ENCODE measurements around the gene U2AF1. TPM values are rescaled to one million over a fixed set of nuclear protein-coding genes. Genes with fewer than 3 reads are reported as not detected.
"Not testable (repeated sequence)": the region's sequence is repeated elsewhere in the genome, so short reads cannot be mapped to it uniquely, and the experiment has no call there.

Gene U2AF1
- total and polyA plus RNA-seq, 2 donors (not counting 1 experiment from before 2014, with no cell fraction given): 12.7 to 40.1 TPM

- not testable (repeated sequence) for H3K36me3 ChIP-seq (ENCODE audit: control insufficient read depth, insufficient read depth, low read length); H2AFZ ChIP-seq (ENCODE audit: low read length); H3K79me2 ChIP-seq (ENCODE audit: control insufficient read depth, insufficient read depth, low read length); H3K4me2 ChIP-seq (ENCODE audit: extremely low read depth, insufficient read depth, low read length); H3K4me3 ChIP-seq (replicated peaks in 1 of 4; ENCODE audit: control extremely low read depth in 1 of 4, insufficient read depth in 1 of 4, low read depth in 3 of 4, low read length in 4 of 4); H3K27ac ChIP-seq (ENCODE audit: insufficient read depth, low read length); DNase-seq (ENCODE audit: low read depth in 2 of 2); H3K4me1 ChIP-seq (ENCODE audit: control insufficient read depth, extremely low read depth, insufficient read depth, low read length); H4K20me1 ChIP-seq (ENCODE audit: control insufficient read depth, extremely low read depth, insufficient read depth, low read length); H3K9ac ChIP-seq (ENCODE audit: insufficient read depth, low read length); H3K9me3 ChIP-seq (ENCODE audit: control insufficient read depth, insufficient read depth, low read depth, low read length); H3K27me3 ChIP-seq (ENCODE audit: control insufficient read depth, insufficient read depth, low read length)
Observed at GRCh38 chr21:43134520-43134919, 27.1 kb upstream of the U2AF1 start.

GRCh38 chr21:43130094-43130493, 22.7 kb upstream of the U2AF1 start:
- not testable (repeated sequence) for H3K4me2 ChIP-seq (ENCODE audit: extremely low read depth, insufficient read depth, low read length); H3K4me1 ChIP-seq (ENCODE audit: control insufficient read depth, extremely low read depth, insufficient read depth, low read length); H2AFZ ChIP-seq (ENCODE audit: low read length); H3K4me3 ChIP-seq (replicated peaks in 1 of 4; ENCODE audit: control extremely low read depth in 1 of 4, insufficient read depth in 1 of 4, low read depth in 3 of 4, low read length in 4 of 4); DNase-seq (ENCODE audit: low read depth in 2 of 2); H4K20me1 ChIP-seq (ENCODE audit: control insufficient read depth, extremely low read depth, insufficient read depth, low read length); H3K27me3 ChIP-seq (ENCODE audit: control insufficient read depth, insufficient read depth, low read length); H3K79me2 ChIP-seq (ENCODE audit: control insufficient read depth, insufficient read depth, low read length); H3K9ac ChIP-seq (ENCODE audit: insufficient read depth, low read length); H3K9me3 ChIP-seq (ENCODE audit: control insufficient read depth, insufficient read depth, low read depth, low read length); H3K36me3 ChIP-seq (ENCODE audit: control insufficient read depth, insufficient read depth, low read length); H3K27ac ChIP-seq (ENCODE audit: insufficient read depth, low read length)

- not testable (repeated sequence) for H3K9ac ChIP-seq (ENCODE audit: insufficient read depth, low read length); H3K4me1 ChIP-seq (ENCODE audit: control insufficient read depth, extremely low read depth, insufficient read depth, low read length); H4K20me1 ChIP-seq (ENCODE audit: control insufficient read depth, extremely low read depth, insufficient read depth, low read length); H3K27me3 ChIP-seq (ENCODE audit: control insufficient read depth, insufficient read depth, low read length); H3K9me3 ChIP-seq (ENCODE audit: control insufficient read depth, insufficient read depth, low read depth, low read length); H2AFZ ChIP-seq (ENCODE audit: low read length); H3K79me2 ChIP-seq (ENCODE audit: control insufficient read depth, insufficient read depth, low read length); H3K4me3 ChIP-seq (replicated peaks in 1 of 4; ENCODE audit: control extremely low read depth in 1 of 4, insufficient read depth in 1 of 4, low read depth in 3 of 4, low read length in 4 of 4); H3K27ac ChIP-seq (ENCODE audit: insufficient read depth, low read length); H3K4me2 ChIP-seq (ENCODE audit: extremely low read depth, insufficient read depth, low read length); DNase-seq (ENCODE audit: low read depth in 2 of 2); H3K36me3 ChIP-seq (ENCODE audit: control insufficient read depth, insufficient read depth, low read length)
Observed at GRCh38 chr21:43115956-43116355, 8.6 kb upstream of the U2AF1 start.

GRCh38 chr21:43114483-43114882, 7.1 kb upstream of the U2AF1 start:
- not testable (repeated sequence) for H3K9ac ChIP-seq (ENCODE audit: insufficient read depth, low read length); H3K79me2 ChIP-seq (ENCODE audit: control insufficient read depth, insufficient read depth, low read length); H4K20me1 ChIP-seq (ENCODE audit: control insufficient read depth, extremely low read depth, insufficient read depth, low read length); H2AFZ ChIP-seq (ENCODE audit: low read length); H3K27me3 ChIP-seq (ENCODE audit: control insufficient read depth, insufficient read depth, low read length); H3K4me2 ChIP-seq (ENCODE audit: extremely low read depth, insufficient read depth, low read length); H3K4me3 ChIP-seq (replicated peaks in 1 of 4; ENCODE audit: control extremely low read depth in 1 of 4, insufficient read depth in 1 of 4, low read depth in 3 of 4, low read length in 4 of 4); DNase-seq (ENCODE audit: low read depth in 2 of 2); H3K27ac ChIP-seq (ENCODE audit: insufficient read depth, low read length); H3K4me1 ChIP-seq (ENCODE audit: control insufficient read depth, extremely low read depth, insufficient read depth, low read length); H3K9me3 ChIP-seq (ENCODE audit: control insufficient read depth, insufficient read depth, low read depth, low read length); H3K36me3 ChIP-seq (ENCODE audit: control insufficient read depth, insufficient read depth, low read length)

GRCh38 chr21:43109006-43109405, 1.6 kb upstream of the U2AF1 start:
- not testable (repeated sequence) for H4K20me1 ChIP-seq (ENCODE audit: control insufficient read depth, extremely low read depth, insufficient read depth, low read length); DNase-seq (ENCODE audit: low read depth in 2 of 2); H3K4me2 ChIP-seq (ENCODE audit: extremely low read depth, insufficient read depth, low read length); H3K27ac ChIP-seq (ENCODE audit: insufficient read depth, low read length); H3K4me1 ChIP-seq (ENCODE audit: control insufficient read depth, extremely low read depth, insufficient read depth, low read length); H2AFZ ChIP-seq (ENCODE audit: low read length); H3K9ac ChIP-seq (ENCODE audit: insufficient read depth, low read length); H3K36me3 ChIP-seq (ENCODE audit: control insufficient read depth, insufficient read depth, low read length); H3K4me3 ChIP-seq (replicated peaks in 1 of 4; ENCODE audit: control extremely low read depth in 1 of 4, insufficient read depth in 1 of 4, low read depth in 3 of 4, low read length in 4 of 4); H3K9me3 ChIP-seq (ENCODE audit: control insufficient read depth, insufficient read depth, low read depth, low read length); H3K27me3 ChIP-seq (ENCODE audit: control insufficient read depth, insufficient read depth, low read length); H3K79me2 ChIP-seq (ENCODE audit: control insufficient read depth, insufficient read depth, low read length)

- not testable (repeated sequence) for H3K27me3 ChIP-seq (ENCODE audit: control insufficient read depth, insufficient read depth, low read length); H3K4me2 ChIP-seq (ENCODE audit: extremely low read depth, insufficient read depth, low read length); H4K20me1 ChIP-seq (ENCODE audit: control insufficient read depth, extremely low read depth, insufficient read depth, low read length); H3K9me3 ChIP-seq (ENCODE audit: control insufficient read depth, insufficient read depth, low read depth, low read length); H3K79me2 ChIP-seq (ENCODE audit: control insufficient read depth, insufficient read depth, low read length); H3K9ac ChIP-seq (ENCODE audit: insufficient read depth, low read length); H3K36me3 ChIP-seq (ENCODE audit: control insufficient read depth, insufficient read depth, low read length); H3K27ac ChIP-seq (ENCODE audit: insufficient read depth, low read length); H3K4me3 ChIP-seq (replicated peaks in 1 of 4; ENCODE audit: control extremely low read depth in 1 of 4, insufficient read depth in 1 of 4, low read depth in 3 of 4, low read length in 4 of 4); H2AFZ ChIP-seq (ENCODE audit: low read length); DNase-seq (ENCODE audit: low read depth in 2 of 2); H3K4me1 ChIP-seq (ENCODE audit: control insufficient read depth, extremely low read depth, insufficient read depth, low read length)
Observed at GRCh38 chr21:43108177-43108576, 807 bp upstream of the U2AF1 start.

- not testable (repeated sequence) for DNase-seq (ENCODE audit: low read depth in 2 of 2); H3K9me3 ChIP-seq (ENCODE audit: control insufficient read depth, insufficient read depth, low read depth, low read length); H3K27ac ChIP-seq (ENCODE audit: insufficient read depth, low read length); H3K9ac ChIP-seq (ENCODE audit: insufficient read depth, low read length); H3K36me3 ChIP-seq (ENCODE audit: control insufficient read depth, insufficient read depth, low read length); H3K27me3 ChIP-seq (ENCODE audit: control insufficient read depth, insufficient read depth, low read length); H3K79me2 ChIP-seq (ENCODE audit: control insufficient read depth, insufficient read depth, low read length); H3K4me3 ChIP-seq (replicated peaks in 1 of 4; ENCODE audit: control extremely low read depth in 1 of 4, insufficient read depth in 1 of 4, low read depth in 3 of 4, low read length in 4 of 4); H3K4me1 ChIP-seq (ENCODE audit: control insufficient read depth, extremely low read depth, insufficient read depth, low read length); H4K20me1 ChIP-seq (ENCODE audit: control insufficient read depth, extremely low read depth, insufficient read depth, low read length); H3K4me2 ChIP-seq (ENCODE audit: extremely low read depth, insufficient read depth, low read length); H2AFZ ChIP-seq (ENCODE audit: low read length)
Observed at GRCh38 chr21:43107794-43108137, 396 bp upstream of the U2AF1 start.

Measured in fibroblast of lung (primary cell).